ENCODE data around the gene PROSER2. TPM values are rescaled to one million over a fixed set of nuclear protein-coding genes. Genes with fewer than 3 reads are reported as not detected.

The PROSER2 gene
- total and polyA plus RNA-seq, 9 of the 15 experiments (the other 6 are each of a cell fraction or from before 2014, with no cell fraction given): 0.62 to 14.8 (median 2.9) TPM

GRCh38 chr10:11776080-11776479 is 47.1 kb upstream of the PROSER2 start:
- Histone ChIP-seq H3K4me2 (ENCODE audit: insufficient read depth, low read length) (no peak overlapping the region), H2AFZ (ENCODE audit: low read depth, low read length) (no peak overlapping the region), H3K36me3 (ENCODE audit: control insufficient read depth, insufficient read depth, low read length) (no peaks in the 10 kb centered on the region), H3K27me3 (ENCODE audit: control insufficient read depth in 2 of 2, insufficient read depth in 2 of 2, low read length in 2 of 2) (peaks cover 28 to 45% of the 10 kb centered on the region in 2 experiments), H3K4me1 (replicated peaks in 1 of 2; ENCODE audit: control insufficient read depth in 2 of 2, insufficient read depth in 2 of 2, low read length in 2 of 2) (no peaks in the 10 kb centered on the region; a peak in 1 of 5 replicates), H4K20me1 (replicated peaks; ENCODE audit: control insufficient read depth, insufficient read depth, low read length) (no peaks in the 10 kb centered on the region), H3K79me2 (ENCODE audit: control insufficient read depth, insufficient read depth, low read length) (no peaks in the 10 kb centered on the region), H3K4me3 (no peak overlapping the region), H3K9me3 (replicated peaks; ENCODE audit: control insufficient read depth, insufficient read depth, low read depth, low read length) (no peaks in the 10 kb centered on the region; the same call in 1 of the 2 replicates), H3K27ac (ENCODE audit: extremely low read depth, low read depth, low read length) (no peak overlapping the region), H3K9ac (ENCODE audit: insufficient read depth in 1 of 2, low read depth in 2 of 2, low read length in 2 of 2) (no peak overlapping the region), H3K9me1 (ENCODE audit: control insufficient read depth, insufficient read depth, low read length) (no peaks in the 10 kb centered on the region)
- in situ Hi-C loops (cut with MboI): loop anchor here (25.0 kb wide), 1 partner anchor 936 kb away; no protein-coding TSS in a partner anchor
- no TSS peak for BruUV-seq (replicated peaks)
- intact Hi-C loops (cut with micrococcal nuclease): no loop called here
- no peak for TF ChIP-seq DEAF1 (CRISPR knock-in tag; IDR thresholded peaks at IDR 0.05)
- no peak for TF ChIP-seq FOXA1 (IDR thresholded peaks at IDR 0.05; ENCODE audit: borderline replicate concordance)
- no peak for TF ChIP-seq NFYB (IDR thresholded peaks at IDR 0.05; ENCODE audit: extremely low read depth, insufficient read length)
- no peak for TF ChIP-seq CHD7 (IDR thresholded peaks at IDR 0.05; ENCODE audit: low read depth, low read length)
- no peak for TF ChIP-seq ZNF589 (CRISPR knock-in tag; IDR thresholded peaks at IDR 0.05; ENCODE audit: low read depth)
- CTCF ChIA-PET (ENCODE audit: low intra/inter-chr PET ratio): no interaction called here
- no peak for FAIRE-seq
- POLR2A ChIA-PET: no interaction called here
- WGBS (ENCODE audit: insufficient coverage, low coverage, missing lambda C conversion rate): 13% methylated on average over 3 of the region's 3 CpGs
- no peak for DNase-seq (ENCODE audit: extremely low read depth in 1 of 4, low spot score in 3 of 4)
- no peak for ATAC-seq
